Stomach smooth muscle (tissue), 2 donors: ENCODE measurements around the gene RCAN1.
"Not testable (repeated sequence)": the region's sequence is repeated elsewhere in the genome, so short reads cannot be mapped to it uniquely, and the experiment has no call there.

Experiments
- H3K27ac ChIP-seq: one replicate; pipeline ENCODE4 v1.7.0; 2013; ENCODE audit warnings: mild to moderate bottlenecking, low read length, inconsistent platforms
- H3K27me3 ChIP-seq, 2 donors: one replicate each; pipeline ENCODE4 v1.7.0; 2013; ENCODE audit warnings: low read length in 2 of 2; ENCODE audit not compliant: insufficient read depth in 2 of 2, control insufficient read depth in 1 of 2
- H3K36me3 ChIP-seq, 2 donors: one replicate each; pipeline ENCODE4 v1.7.0; 2013; ENCODE audit warnings: low read length in 2 of 2; ENCODE audit not compliant: control insufficient read depth in 2 of 2, insufficient read depth in 2 of 2
- H3K4me1 ChIP-seq: one replicate; pipeline ENCODE4 v1.7.0; 2013; ENCODE audit warnings: low read length; ENCODE audit not compliant: control insufficient read depth, insufficient read depth
- H3K4me3 ChIP-seq, 2 donors: one replicate each; pipeline ENCODE4 v1.7.0; 2013; ENCODE audit warnings: low read length in 2 of 2
- H3K9ac ChIP-seq, 2 donors: one replicate each; pipeline ENCODE4 v1.7.0; 2013; ENCODE audit warnings: low read length in 2 of 2, mild to moderate bottlenecking in 1 of 2
- H3K9me3 ChIP-seq, 2 donors: one replicate each; pipeline ENCODE4 v1.7.0; 2013; ENCODE audit warnings: low read length in 2 of 2; ENCODE audit not compliant: control insufficient read depth in 2 of 2
- donor health status: healthy.
- donor health status: Pancreatic carcinoma.

RCAN1 gene

GRCh38 chr21:34500191-34500590 lies 114.7 kb downstream of the RCAN1 start:
- Histone ChIP-seq H3K36me3 (no peaks in the 10 kb centered on the region), H3K9ac (no peak overlapping the region), H3K4me1 (no peaks in the 10 kb centered on the region), H3K27ac (no peak overlapping the region), H3K4me3 (no peak overlapping the region), H3K9me3 (peaks cover 0 to 6% of the 10 kb centered on the region in 2 donors), H3K27me3 (peaks cover 0 to 4% of the 10 kb centered on the region in 2 donors)

DNA sequence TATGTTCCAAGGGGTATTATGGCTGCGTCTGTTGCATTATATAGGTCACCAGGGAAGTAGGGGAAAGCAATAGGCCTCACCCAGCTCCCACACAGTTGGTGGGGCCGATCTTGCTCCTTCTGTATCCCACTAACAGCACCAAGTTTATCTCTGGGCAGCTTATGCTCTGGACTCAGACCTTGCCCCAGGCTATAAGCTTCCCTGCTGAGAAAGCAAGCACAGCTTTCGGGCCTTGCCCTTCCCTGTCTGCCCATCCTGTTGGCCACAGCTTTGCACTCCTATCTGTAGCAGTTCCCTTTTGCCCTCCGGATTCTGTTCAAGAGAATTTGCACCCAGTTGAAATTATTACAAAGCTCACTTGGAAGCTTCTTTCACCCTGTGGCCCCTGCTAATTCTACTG lies 115.8 kb downstream of the RCAN1 start:
- Histone ChIP-seq H3K9me3 (peaks cover 0 to 6% of the 10 kb centered on the region in 2 donors), H3K27ac (no peak overlapping the region), H3K9ac (no peak overlapping the region), H3K4me1 (no peaks in the 10 kb centered on the region), H3K36me3 (no peaks in the 10 kb centered on the region), H3K4me3 (no peak overlapping the region), H3K27me3 (peaks cover 0 to 4% of the 10 kb centered on the region in 2 donors)

DNA sequence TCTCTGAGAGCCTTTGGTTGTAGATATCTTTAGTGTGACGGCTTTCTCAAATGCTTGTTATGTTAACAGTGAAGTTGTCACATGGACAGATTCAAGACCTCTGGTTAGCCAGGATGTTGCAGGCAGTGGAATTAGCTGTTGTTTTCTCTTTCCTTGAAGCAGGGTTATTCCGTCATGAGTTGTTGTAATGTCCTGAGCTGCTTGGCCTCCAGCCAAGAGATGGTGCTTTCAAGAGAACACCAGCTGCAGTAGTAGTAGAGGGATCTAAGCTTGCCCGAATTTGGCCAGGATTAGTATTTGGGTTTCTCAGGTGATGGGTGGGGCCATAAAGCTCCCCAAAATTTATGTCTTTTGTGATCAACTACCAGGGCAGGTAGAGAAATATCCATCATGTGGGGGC lies 116.3 kb downstream of the RCAN1 start:
- H3K9ac ChIP-seq: no peak overlapping the region
- peaks cover 0 to 6% of the 10 kb centered on the region in 2 donors for H3K9me3 ChIP-seq
- no peaks in the 10 kb centered on the region for H3K4me1 ChIP-seq

DNA sequence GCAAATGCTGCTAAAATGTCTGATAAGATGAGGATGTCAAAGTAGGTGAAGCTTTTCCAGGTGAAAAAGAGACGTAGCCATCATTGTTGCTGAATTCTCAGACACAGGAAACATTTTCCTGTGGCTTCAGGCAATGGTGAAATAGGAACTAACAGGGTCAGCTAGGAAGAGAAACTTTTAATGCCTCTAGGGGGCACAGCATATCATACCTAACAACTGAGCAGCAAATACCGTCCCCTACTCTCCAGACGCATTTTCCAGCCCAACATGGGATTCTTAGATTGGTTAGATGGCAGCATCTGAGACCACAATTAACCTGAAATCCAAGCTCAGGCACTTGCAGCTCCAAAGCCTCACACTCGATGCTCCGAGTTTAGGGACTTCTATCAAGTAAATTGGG lies 131.1 kb downstream of the RCAN1 start:
- H3K9ac ChIP-seq, H3K4me3 ChIP-seq, H3K27me3 ChIP-seq, H3K27ac ChIP-seq, H3K4me1 ChIP-seq, H3K9me3 ChIP-seq, H3K36me3 ChIP-seq: not testable (repeated sequence)

More for the DNA sequence above, 116.3 kb downstream of the RCAN1 start:
- no peaks in the 10 kb centered on the region for H3K36me3 ChIP-seq
- H3K27me3 ChIP-seq: peaks cover 0 to 2% of the 10 kb centered on the region in 2 donors
- no peak overlapping the region for H3K4me3 ChIP-seq
- H3K27ac ChIP-seq: no peak overlapping the region

- not testable (repeated sequence) for H3K36me3 ChIP-seq, H3K4me1 ChIP-seq, H3K4me3 ChIP-seq, H3K27ac ChIP-seq, H3K9me3 ChIP-seq, H3K27me3 ChIP-seq, H3K9ac ChIP-seq
These were observed 131.5 kb downstream of the RCAN1 start for GRCh38 chr21:34483435-34483834.

GRCh38 chr21:34467333-34467732 lies 147.6 kb downstream of the RCAN1 start:
- H3K4me3 ChIP-seq, H3K27me3 ChIP-seq, H3K9ac ChIP-seq, H3K9me3 ChIP-seq, H3K36me3 ChIP-seq, H3K27ac ChIP-seq, H3K4me1 ChIP-seq: not testable (repeated sequence)
